HG03060 (cell line): ENCODE data around the gene DHRS13.
"Not testable (repeated sequence)": the region's sequence is repeated elsewhere in the genome, so short reads cannot be mapped to it uniquely, and the experiment has no call there.

Experiments
- ATAC-seq: cut with Tn5 transposase; IDR thresholded peaks from one replicate; pipeline ENCODE4 v1.9.1; 2021; ENCODE audit warnings: low read depth, moderate number of reproducible peaks; ENCODE audit not compliant: unreplicated experiment

DHRS13 gene

DNA sequence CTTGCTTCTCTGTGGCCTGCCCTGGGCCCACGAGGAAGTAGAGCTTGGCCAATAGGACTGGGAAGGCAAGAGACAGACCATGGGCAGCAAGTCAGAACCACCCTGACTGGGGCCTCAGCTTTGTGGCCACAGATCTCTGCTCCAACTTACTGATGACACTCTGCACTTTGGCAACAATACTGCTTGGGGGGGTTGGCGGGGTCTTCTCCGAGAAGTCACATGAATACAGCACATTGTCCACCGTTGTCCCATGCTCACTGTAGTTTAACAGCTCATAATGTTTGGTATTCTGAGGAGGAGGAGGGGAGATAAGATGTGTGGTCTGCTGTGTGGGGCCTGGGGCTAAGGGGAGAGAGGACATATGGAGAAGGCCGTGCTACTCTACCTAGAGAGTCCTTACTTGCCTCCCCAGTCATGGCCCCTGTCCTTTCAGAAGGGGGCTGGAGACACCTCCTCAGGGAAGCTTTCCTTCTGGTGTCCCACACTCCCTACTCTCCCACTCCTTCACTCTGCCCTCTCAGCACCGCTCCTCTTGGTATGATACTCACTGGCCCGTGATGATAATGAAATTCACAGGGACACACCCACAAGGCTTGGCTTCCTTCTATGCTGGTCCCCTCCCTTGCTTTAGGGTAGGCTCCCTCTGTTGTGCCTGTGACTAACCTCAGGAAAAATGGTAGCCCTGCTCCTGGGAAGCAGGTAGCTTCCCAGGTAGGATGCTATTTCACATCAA lies 4.0 kb upstream of the DHRS13 start:
- no peak for ATAC-seq

DNA sequence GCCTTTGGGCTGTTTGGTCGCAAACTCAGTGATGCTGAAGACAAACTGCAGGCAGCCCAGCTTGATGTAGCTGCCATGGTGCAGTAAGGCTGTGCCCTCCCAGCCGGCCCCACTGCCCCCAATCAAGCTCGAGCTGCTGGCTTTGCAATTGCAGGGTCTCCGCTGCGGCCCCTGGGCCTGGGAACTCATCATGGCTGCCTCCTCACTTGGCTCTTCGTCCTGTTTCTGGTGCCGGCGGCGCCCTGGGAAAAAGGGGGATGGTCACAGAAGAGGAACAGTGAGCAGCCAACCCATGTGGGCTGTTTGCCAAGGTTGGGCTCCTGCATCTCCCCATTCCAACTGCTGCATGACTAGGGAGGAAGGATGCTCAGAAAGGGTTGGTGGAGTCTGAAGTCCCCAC lies 3.4 kb upstream of the DHRS13 start:
- no peak for ATAC-seq

DNA sequence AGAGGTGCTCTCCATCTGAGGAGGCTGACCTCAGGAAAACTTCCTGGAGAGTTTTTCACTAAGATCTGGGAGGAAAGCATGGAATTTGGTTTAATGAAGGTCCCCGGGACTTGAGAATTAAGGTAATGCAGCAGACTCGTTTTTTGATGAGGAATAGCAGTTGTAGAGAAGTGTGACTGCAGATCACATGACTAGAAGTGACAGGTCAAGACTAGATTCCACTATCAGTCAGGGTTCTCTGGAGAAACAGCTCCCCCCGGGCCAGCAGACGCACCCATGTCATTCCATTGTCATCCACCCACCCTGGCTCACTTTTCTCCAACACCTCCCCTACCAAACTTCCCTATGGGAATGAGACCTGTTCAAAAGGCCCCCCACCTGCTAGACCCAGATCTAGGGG lies 1.9 kb upstream of the DHRS13 start:
- ATAC-seq: no peak

DNA sequence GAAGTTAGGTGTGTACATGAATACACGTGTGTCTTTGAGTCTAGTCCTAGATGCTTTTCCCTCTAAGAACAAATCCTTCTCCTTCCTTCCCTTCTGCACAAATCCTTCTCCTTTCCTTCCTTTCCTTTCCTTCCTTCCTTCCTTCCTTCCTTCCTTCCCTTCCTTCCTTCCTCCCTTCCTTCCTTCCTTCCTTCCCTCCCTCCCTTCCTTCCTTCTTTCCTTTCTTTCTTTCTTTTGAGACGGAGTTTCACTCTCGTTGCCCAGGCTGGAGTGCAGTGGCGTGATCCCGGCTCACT lies 615 bp upstream of the DHRS13 start:
- not testable (repeated sequence) for ATAC-seq

DNA sequence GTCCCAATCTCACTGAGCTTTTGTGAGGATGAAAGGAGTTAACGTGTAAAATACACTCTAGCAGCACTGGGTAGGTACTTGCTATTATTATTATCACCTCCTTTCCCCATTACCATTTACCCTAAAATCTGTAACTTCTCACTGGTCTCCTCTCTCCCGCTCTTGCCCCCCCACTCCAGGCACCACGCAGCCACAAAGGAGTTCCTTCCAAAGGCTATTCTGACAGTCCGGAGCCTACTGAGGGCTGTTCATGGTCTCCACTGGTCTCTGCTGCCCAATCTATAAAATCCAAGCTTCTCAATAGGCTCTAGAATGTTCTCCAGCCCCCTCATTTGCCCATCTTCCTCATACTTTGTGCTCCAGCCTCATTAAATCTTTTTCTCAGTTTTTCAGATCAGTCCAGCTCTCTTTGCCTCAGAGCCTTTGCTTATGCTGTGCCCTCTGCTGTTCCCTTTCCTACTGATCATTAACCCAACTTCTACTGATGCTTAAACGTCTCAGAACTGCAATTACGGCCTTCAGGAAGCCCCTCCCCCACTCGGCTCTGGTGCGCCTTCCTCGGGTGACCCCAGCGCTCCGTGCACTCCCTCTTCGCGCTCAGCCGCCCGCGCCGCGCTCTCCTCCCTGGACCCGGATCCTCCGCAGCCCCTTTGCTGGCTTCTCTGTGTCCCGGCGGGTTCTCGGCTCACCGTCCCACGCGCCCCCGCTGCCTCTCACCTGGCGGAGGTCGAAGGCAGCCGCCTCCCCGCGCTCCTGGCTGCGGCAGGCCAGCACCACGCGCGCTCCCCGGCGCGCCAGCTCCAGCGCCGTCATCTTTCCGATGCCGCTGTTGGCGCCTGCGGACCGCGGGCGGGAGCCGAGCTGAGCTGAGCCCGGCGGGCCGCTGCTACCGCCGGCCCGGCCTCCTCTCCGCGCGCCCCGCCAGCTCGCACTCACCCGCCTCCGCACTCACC lies 737 bp downstream of the DHRS13 start:
- peak; percentile 16 for ATAC-seq

DNA sequence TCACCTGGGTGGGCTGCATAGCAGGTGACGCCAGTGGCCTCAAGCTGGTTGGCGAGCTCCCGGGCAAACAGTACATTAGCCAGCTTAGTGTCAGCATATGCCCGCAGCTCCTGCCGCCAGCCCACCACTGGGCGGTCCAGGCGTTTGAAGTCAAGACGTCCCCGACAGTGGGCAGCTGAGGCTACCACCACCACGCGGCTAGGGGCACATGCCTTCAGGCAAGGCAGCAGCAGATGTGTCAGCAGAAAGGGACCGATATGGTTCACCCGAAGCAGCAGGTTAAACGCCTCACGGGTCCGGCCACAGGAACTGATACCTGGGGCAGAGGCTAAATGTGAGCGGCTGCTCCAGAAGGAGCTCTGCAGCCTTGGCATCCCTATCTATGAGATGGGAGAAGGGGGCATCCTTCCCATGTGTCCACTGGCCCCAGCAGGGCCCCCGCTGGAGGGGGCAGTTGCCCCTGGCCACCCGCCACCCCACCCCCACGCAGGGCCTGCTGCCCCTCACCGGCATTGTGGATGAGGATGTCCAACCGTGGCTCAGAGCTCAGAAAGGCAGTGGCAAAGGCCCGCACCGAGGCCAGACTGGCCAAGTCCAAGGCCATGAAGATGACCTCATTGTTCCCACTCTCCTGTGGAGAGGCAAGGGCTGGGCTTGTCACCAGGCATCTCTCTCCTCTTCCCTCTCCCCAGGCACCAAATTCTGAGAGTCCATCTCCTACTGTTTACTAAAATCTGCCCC lies 1.7 kb downstream of the DHRS13 start:
- no peak for ATAC-seq

DNA sequence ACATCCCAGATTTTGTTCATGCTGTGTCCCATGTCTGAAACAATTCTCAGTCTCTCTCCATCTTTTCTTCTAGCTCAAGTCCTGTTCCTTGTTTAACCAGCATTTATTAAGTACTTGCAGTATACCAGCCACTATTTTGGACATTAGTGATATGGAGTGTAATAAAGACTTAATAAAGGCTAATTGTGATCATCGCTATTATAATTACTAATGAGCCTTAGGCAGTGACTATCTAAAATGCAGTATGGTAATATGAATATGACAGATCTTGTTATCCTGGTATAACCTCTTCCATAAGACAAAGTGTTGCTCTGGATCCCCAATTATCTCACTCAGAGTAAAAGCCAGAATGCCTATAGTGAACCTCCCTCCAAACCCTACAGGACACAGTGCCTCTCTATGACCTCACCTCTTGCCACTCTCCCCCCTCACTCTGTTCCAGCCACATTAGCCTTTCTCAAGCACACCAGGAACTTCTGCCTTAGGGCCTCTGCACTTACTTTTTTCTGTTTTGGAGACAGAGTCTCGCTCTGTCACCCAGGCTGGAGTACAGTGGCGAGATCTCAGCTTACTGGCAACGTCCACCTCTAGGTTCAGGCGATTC lies 3.6 kb downstream of the DHRS13 start:
- no peak for ATAC-seq

DNA sequence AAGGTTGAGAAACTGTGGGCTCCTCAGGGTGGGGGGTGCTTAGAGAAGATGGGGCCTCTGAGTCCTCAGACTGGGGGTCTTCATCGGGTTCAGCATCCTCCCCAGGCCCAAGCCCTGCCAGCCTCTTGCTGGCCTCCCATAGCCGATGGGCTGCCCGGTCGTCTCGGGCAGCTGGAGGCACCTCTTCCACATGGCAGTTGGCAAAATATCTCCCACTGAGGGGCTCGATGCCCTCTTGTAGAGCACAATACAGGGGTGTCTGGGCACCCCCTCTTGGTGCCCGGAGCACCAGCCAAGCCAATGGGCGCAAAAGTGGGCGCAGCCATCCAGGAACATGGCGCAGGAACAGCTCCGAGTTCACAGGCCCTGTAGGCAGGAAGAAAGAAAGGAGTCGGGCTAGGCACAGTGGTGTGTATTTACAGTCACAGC lies 4.3 kb downstream of the DHRS13 start:
- ATAC-seq: no peak

DNA sequence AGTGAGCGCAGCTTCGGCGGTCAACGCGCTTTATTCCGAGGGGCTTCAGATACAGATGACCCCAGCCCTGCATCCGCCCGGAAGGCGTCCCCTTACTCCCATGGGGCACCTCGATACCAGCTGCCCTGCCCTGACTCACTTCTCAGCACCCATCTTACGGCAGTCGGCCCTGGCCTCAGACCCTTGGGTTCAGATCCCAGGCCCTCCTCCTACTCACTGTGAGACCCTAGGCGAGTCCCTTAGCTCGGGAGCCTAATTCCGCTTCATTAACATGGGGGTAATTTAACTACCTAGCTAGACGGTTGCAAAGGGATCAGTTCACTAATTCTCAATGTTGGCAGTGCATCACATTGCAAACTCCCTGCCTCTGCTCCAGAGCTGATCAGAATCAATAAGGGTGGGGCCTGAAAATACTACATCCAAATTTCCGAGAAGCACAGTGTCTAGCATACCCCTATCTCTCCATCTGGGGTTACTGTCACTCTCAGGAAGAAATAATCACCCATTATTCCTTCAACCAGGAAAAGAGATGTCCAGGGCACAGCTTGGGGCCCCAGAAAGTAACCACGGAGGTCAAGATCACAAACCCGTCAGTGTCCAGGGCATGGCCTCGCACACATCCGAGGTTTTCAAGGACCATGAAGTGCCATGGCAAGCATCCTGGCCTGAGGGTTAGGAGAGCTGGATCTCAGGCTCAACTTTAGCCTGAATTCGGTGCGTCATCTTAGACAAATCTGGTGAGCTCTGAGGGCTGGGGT lies 4.9 kb downstream of the DHRS13 start:
- ATAC-seq: no peak

DNA sequence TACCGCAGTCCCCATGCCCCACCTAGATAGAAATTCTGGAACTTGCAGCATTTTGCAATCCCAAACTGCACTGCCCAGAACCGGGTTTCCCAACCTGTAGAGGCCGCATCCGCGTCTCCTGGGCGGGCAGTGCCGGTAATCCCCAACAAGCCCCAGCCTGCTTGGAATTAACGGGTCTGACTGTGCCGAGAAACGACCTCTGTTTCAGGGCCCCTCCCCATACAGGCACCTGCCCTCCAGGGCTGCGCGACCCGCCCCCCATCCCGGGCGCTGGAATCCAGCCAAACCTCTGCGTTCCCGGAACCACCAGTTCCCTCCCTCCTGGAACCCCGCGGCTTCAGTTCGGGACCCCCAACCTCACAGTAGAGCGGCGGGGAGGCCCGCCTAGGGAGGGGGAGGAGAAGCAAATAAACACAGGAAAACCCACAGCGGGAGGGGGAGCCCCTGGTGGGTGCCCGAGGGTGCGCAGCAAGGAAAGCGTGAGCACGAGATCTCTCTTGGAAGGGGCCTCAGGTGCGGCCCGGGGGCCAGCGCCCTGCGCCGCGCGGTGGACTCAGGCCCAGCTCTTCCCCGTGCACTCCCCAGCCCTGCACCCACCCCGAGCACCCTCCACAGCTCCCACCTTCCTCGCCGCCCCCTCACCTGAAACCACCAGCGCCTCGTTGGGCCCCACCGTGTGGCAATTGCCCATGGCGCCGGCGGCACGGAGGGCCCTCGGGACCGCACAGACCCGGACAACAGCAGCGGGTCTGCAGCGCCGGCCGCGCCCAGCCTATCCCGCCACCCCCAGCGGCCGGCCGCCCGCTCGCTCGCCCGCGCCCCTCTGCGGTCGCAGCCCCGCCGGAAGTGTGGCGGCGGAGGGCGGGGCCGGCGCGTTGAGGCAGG lies 5.8 kb downstream of the DHRS13 start, which contains the start of gene FLOT2:
FLOT2 (minus strand) TSS at position 850 of the 885 bp plus-strand sequence; CDS start at position 691, 159 bp downstream.
- no peak for ATAC-seq

DNA sequence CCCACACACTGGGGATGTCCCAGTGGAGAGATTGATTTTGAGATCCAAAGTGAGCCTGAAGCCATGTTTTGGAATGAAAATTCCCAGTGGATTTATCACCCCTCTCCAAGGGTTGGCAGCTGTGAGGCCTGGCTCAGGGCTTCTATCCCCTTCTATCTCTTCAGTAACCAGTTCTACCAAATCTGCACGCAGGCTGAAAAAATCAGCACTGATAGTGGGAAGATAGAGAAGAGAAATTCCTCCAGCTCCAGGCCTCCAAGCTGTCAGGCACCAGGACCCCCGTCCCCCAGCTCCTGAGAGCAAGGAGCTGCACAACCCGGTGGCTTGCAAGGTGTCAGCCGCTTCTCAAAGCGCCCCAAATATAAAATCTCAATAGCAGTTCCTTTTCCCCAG lies 6.4 kb downstream of the DHRS13 start:
- ATAC-seq: no peak

DNA sequence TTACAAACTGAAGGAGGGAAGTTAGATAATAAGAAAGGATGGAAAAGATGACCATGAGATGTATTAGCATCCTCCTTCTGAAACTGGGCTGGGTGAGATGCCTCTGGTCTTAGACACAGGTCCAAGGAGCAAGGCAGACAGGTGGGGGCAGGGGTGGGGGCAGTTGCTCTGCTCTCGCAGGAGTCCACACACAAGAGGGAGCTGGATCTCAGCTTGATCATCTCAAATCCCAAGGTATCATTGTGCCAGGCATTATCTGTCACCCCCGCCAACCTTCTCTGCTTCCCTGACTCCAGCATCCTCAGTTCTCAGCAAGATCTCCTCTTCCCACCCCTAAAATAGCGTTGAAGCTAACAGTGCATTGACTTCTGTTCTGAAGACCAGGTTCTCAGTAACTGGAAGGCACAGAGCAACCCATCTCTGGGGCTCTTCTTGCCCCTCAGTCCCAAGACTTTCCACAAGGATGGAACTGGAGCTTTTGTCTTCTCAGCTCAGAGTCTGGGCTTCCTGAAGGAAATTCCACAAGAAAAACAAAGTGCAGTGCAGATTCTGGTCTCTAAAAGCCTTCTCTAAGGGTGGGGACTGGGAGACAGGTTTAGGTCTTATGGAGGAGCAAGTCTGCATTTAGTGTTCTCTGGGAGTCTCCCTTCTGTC lies 7.0 kb downstream of the DHRS13 start:
- ATAC-seq: no peak

DNA sequence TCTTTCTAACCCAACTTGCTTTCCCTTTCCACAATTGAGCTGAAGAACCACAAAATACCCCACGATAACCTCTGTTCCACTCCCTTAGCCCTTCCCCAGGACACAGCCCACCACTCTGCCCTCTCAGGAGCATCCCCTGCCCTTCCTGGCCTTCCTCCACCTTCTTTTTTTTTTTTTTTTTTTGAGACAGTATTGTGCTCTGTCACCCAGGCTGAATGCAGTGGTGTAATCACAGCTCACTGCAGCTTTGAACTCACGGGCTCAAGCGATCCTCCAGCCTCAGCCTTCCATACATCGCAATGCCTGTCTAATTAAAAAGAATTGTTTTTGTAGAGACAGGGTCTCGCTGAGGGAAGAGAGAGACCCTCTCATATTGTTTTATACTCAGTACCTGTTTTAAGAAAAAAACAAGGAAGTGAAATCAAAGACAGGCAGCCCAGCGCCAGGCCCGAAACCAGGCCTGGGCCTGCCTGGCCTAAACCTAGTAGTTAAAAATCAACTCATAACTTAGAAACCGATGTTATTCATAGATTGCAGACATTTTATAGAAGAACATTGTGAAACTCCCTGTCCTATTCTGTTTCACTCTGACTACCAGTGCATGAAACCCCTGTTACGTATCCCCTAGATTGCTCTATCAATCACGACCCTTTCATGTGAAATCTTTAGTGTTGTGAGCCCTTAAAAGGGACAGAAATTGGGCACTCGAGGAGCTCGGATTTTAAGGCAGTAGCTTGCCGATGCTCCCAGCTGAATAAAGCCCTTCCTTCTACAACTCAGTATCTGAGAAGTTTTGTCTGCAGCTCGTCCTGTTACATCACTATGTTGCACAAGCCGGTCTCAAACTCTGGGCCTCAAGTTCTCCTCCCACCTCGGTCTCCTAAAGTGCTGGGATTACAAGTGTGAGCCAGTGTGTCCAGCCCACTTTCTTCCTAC lies 9.4 kb downstream of the DHRS13 start:
- not testable (repeated sequence) for ATAC-seq

DNA sequence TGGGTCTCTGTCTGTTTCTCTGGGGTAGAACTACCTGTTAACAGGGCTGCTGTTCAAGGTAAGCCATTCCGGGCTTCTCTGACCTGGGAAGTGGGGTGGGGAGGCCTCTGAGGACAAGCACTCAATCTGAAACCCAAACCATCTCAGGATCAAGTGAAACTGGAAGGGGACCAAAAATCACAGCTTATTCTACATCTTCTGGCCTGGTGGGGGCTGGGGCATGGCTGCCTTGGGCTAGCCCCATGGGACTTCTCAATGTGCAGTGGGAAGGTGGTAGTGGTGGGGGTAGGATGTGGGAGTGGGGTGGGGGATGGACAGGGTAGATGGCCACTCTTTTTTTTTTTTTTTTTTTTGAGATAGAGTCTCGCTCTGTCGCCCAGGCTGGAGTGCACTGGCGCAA lies 10.9 kb downstream of the DHRS13 start:
- ATAC-seq: no peak

DNA sequence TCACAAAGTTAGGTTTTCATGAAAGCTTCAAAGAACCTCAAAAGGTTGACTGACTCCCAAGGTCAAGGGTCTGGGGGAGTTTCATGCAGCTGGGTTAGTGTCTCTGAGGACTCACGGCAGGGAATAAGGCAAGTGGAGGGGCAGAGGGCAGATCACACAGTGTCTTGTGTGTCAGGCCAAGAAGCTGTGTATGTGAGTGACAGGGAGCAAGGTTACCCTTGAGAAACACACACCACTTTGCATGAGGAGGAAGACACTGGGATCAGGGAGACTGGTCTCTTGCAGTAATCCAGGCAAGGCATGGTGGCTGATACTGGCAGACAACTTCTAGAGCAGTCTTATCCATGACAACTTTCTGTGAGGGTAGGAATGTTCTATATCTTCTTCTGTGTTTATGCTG lies 11.7 kb downstream of the DHRS13 start:
- no peak for ATAC-seq

DNA sequence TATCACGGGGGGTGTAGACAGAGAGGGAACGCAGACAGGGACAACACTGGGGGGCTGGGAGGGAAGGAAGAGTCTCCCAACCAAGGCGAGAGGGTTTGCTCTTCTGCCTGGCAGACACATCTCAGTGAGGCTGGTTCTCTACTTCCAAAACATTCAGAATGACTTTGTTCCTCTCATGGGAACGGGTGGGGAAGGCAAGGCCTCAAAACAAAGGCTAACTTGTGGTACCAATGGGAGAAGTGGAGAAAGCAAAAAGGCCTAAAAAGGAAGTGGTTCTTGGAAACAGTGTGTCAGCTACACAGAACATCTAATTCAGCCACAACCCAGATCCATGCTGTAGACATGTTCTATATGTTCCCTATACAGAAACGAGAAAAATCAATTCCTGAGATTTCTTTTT lies 12.9 kb downstream of the DHRS13 start:
- ATAC-seq: no peak

DNA sequence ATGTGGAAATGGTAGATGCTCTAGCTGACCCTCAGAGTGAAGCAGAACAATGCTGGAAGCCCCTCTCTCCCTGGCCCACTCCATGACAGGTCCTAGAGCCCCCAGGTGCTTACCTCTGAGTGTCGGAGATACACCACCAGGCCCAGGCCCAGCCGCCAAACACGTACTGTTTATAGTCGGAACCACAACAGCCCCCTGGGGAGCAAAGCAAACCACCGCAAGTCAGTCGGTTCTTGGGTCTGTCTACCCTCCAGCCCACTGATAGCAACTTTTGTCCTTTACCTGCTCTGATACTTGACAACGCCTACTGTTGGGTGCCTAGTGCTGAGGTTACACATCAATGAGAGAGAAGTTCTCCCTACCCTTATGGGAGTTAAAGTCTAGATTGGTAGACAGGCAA lies 14.0 kb downstream of the DHRS13 start:
- no peak for ATAC-seq
